Measurements from ENCODE around the gene PEAR1.

The PEAR1 gene

GRCh38 chr1:156923670-156924477, 30.4 kb downstream of the PEAR1 start:
- DNase-seq = no peak

GRCh38 chr1:156924478-156925153, 31.1 kb downstream of the PEAR1 start:
- DNase-seq = no peak

- DNase-seq = no peak
These were observed 31.9 kb downstream of the PEAR1 start for GRCh38 chr1:156925154-156926010.

GRCh38 chr1:156926175-156926574, 32.7 kb downstream of the PEAR1 start:
- peak; percentile 99 for DNase-seq

- DNase-seq = peak; percentile 23
These were observed 33.2 kb downstream of the PEAR1 start for GRCh38 chr1:156926695-156927094.

GRCh38 chr1:156927215-156928042, 33.9 kb downstream of the PEAR1 start:
- DNase-seq = peak; percentile 85

GRCh38 chr1:156928043-156928602, 34.6 kb downstream of the PEAR1 start:
- no peak for DNase-seq

- no peak for DNase-seq
These were observed 36.2 kb downstream of the PEAR1 start for GRCh38 chr1:156929596-156930238.

- DNase-seq = no peak
These were observed 37.0 kb downstream of the PEAR1 start for GRCh38 chr1:156930483-156930882.

- peak; percentile 45 for DNase-seq
These were observed 37.9 kb downstream of the PEAR1 start for GRCh38 chr1:156931211-156931952.

GRCh38 chr1:156931974-156932710, 38.6 kb downstream of the PEAR1 start:
- no peak for DNase-seq

GRCh38 chr1:156933136-156933535, 39.6 kb downstream of the PEAR1 start:
- no peak for DNase-seq

- DNase-seq = no peak
These were observed 42.1 kb downstream of the PEAR1 start for GRCh38 chr1:156935505-156936128.

- DNase-seq = no peak
These were observed 42.7 kb downstream of the PEAR1 start for GRCh38 chr1:156936191-156936590.

GRCh38 chr1:156936721-156937220, 43.3 kb downstream of the PEAR1 start:
- DNase-seq = no peak

- DNase-seq = no peak
These were observed 44.4 kb downstream of the PEAR1 start for GRCh38 chr1:156937883-156938282.

GRCh38 chr1:156938813-156939212, 45.3 kb downstream of the PEAR1 start:
- DNase-seq = no peak

- DNase-seq = no peak
These were observed 46.3 kb downstream of the PEAR1 start for GRCh38 chr1:156939786-156940334.

GRCh38 chr1:156941675-156942074, 48.2 kb downstream of the PEAR1 start:
- no peak for DNase-seq
